COLO668 (cell line): ENCODE results near the gene MTTP.

Source experiments
- DNase-seq: peaks from one replicate; lab custom pipeline; 2025; ENCODE audit not compliant: unreplicated experiment; lab: John Stamatoyannopoulos, UW

Gene MTTP

DNA sequence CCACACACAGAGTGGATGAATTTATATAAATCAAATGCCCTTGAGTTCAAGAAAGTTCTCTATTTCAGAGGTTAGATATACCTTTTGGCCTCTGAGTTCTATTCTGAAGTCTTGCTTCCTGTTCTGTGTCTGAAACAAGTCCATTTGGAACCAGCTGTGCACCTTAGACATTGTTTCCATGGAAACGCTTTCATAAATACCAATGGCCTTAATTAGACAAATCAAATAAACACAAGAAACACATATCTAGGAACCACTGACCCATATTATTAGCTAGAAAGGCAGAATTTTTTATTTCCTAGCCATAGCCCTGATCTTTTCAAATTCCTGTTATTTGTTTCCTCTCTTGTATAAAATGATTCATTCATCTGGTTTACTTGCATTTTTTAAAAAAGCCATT lies 91.4 kb downstream of the MTTP start:
- DNase-seq = no peak

DNA sequence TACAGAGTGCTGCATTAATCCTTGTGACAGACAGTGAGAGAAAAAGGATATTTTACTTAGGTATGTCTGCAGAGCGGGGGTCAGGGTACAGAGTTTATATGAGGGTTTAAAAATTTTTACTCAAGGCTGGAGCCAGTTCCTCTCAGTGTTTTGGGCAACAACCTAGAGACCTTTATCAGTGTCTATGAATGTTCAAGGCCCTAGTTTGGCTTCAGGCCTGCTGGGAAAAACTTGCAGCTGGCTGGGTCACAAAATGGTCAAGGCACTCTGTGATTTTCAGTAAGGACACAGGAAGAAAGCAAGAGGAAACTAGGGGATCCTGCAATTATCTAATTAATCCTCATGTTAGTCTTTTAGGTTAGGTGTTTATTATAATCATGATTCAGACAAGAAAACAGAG lies 93.8 kb downstream of the MTTP start:
- DNase-seq = no peak

DNA sequence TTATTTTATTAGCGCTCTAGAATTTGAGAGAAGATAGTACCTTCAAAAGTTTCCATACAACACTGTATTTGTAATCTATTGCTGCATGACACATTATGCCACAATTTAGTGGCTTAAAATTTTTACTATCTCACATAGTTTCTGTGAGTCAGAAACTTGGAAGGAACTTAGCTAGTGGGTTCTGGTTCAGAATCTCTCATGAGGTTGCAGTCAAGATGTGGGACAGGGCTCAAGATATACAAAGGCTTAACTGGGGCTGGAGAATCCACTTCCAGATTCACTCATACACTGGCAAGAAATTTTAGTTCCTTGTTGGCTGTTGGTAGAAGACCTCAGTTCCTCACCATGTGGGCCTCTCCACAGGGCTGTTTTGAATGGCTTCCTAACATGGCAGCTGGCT lies 94.5 kb downstream of the MTTP start:
- no peak for DNase-seq

DNA sequence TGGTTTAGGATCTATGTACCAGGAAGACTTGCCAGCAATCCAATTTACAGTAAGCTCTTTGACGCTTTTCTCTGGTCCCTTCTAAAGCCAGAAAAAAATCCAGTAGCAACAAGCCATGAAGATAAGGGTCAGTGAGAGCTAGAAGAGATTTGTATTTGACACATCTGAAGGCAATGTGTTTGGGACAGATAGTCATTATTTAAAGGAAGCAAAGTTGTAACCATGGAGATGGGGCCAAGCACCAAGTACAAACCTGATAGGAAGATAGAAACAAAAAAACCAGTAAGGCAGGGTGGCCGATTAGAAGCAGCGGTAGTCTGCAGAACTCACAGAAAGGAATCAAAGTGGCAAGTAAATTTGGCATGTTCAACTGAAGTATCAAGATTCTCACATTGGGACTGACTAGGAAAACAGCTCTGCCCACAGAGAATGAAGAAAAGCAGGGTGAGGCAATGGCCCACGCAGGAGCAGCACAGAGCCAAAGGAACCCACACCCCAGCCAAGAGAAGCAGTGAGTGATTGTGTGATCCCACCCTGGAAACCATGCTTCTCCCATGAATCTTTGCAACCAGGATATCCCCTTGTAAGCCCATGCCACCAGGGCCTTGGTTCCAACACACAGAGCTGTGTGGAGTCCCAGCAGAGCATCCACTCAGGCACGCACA lies 95.9 kb downstream of the MTTP start:
- no peak for DNase-seq
